Tibial nerve (tissue), 4 donors: ENCODE measurements around the gene GOLPH3L. TPM values are rescaled to one million over a fixed set of nuclear protein-coding genes. Genes with fewer than 3 reads are reported as not detected.
A peak's percentile ranks its signal among the peaks of the same experiment; 100 is the strongest.

Source experiments
- DNase-seq, 2 donors: peaks; one replicate each; pipeline ENCODE4 v3.0.0-alpha.2; 2019; ENCODE audit warnings: low spot score in 2 of 2
- H3K27ac ChIP-seq, 4 donors: fragments of 200-600 bp; sonication (generic) in 3 of 4; one replicate each; pipeline ENCODE4 v1.5.1; 2017 to 2019; ENCODE audit warnings: mild to moderate bottlenecking in 1 of 4
- H3K27me3 ChIP-seq, 2 donors: fragments of 200-600 bp; sonication (generic) in 1 of 2; one replicate each; pipeline versions ENCODE4 v1.5.1 to v1.6.0; 2017 to 2019
- H3K36me3 ChIP-seq, 3 donors: fragments of 200-600 bp; sonication (generic); one replicate each; pipeline ENCODE4 v1.5.1; 2018 to 2019
- H3K4me1 ChIP-seq, 4 donors: fragments of 200-600 bp; sonication (generic) in 3 of 4; one replicate each; pipeline ENCODE4 v1.5.1; 2017 to 2019
- H3K4me3 ChIP-seq, 4 donors: fragments of 200-600 bp; sonication (generic) in 3 of 4; one replicate each; pipeline ENCODE4 v1.5.1; 2017 to 2019; ENCODE audit warnings: mild to moderate bottlenecking in 1 of 4, moderate library complexity in 1 of 4
- H3K9me3 ChIP-seq, 4 donors: fragments of 200-600 bp; sonication (generic) in 3 of 4; one replicate each; pipeline ENCODE4 v1.5.1; 2017 to 2019
- CTCF ChIP-seq, 5 experiments: fragments of 200-600 bp in 3 of 5; fragments of 450-650 bp in 2 of 5; sonication (generic) in 3 of 5; IDR thresholded peaks; one replicate each; pipeline ENCODE4 v1.5.1; 2016 to 2019; ENCODE audit warnings: antibody characterized with exemption in 5 of 5, mild to moderate bottlenecking in 3 of 5, moderate library complexity in 2 of 5
- EP300 ChIP-seq, 2 donors: sonication (generic); formaldehyde crosslinking; IDR thresholded peaks; one replicate each; pipeline ENCODE4 v1.6.1; 2017; ENCODE audit warnings: antibody characterized with exemption in 2 of 2, mild to moderate bottlenecking in 1 of 2
- POLR2A ChIP-seq, 2 donors: fragments of 450-650 bp; IDR thresholded peaks; one replicate each; pipeline ENCODE4 v1.6.1; 2017; ENCODE audit warnings: antibody characterized with exemption in 2 of 2, mild to moderate bottlenecking in 2 of 2, moderate library complexity in 2 of 2
- WGBS, 2 donors: methylation state at CpG; one replicate each; pipeline ENCODE4 v1.1.5; 2018; 5-methylcytosine and 5-hydroxymethylcytosine counted together
- total RNA-seq, 4 donors: library from RNA; depleted of rRNA; stranded (reverse); fragments of >200 nt; gene quantifications; one replicate each; pipeline ENCODE4 v1.1.0, GENCODE V29; 2016

The GOLPH3L gene
- total RNA-seq, 4 donors from 2014 or later = 20.6 to 30.9 (median 26.5) TPM

GRCh38 chr1:150621497-150622302, 75.3 kb downstream of the GOLPH3L start:
- Histone ChIP-seq H3K4me3 (no peak overlapping the region), H3K4me1 (peaks cover 0 to 56% (median 33%) of the 10 kb centered on the region in 4 donors), H3K9me3 (no peaks in the 10 kb centered on the region), H3K27me3 (no peaks in the 10 kb centered on the region), H3K36me3 (peaks cover 7 to 54% (median 7%) of the 10 kb centered on the region in 3 donors), H3K27ac (peak overlapping the region; percentile 3 to 83 (median 66))
- peak; percentile 34 to 62 for DNase-seq
- TF ChIP-seq POLR2A (IDR thresholded peaks at IDR 0.05) (no peak), EP300 (IDR thresholded peaks at IDR 0.05) (peak; percentile 21 to 38), CTCF (IDR thresholded peaks at IDR 0.05) (peak; percentile 56 to 79 (median 64))
- WGBS, 2 donors = 42 to 47% methylated on average over 8 of the region's 8 CpGs

DNA sequence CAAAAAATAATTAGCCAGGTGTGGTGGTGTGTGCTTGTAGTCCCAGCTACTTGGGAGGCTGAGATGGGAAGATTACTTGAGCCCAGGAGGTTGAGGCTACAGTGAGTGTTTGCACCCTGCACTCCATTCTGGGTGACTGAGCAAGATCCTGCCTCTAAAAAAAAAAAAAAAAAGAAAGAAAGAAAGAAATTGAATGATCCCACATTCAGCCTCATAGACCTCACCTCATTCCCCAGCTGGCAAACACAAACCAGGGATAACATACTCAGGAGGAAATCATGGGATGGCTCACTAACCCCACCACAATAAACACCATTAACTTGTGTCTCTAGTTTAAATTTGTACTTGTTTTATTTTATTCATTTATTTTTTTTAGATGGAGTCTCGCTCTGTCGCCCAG, 76.0 kb downstream of the GOLPH3L start:
- TF ChIP-seq EP300 (IDR thresholded peaks at IDR 0.05) (no peak), CTCF (IDR thresholded peaks at IDR 0.05) (no peak), POLR2A (IDR thresholded peaks at IDR 0.05) (no peak)
- Histone ChIP-seq H3K4me3 (no peak overlapping the region), H3K36me3 (peaks cover 3 to 54% (median 7%) of the 10 kb centered on the region in 3 donors), H3K27ac (peak overlapping the region in 3 of 4 donors; percentile 61 to 83 (median 72)), H3K27me3 (no peaks in the 10 kb centered on the region), H3K4me1 (peaks cover 0 to 56% (median 33%) of the 10 kb centered on the region in 4 donors), H3K9me3 (no peaks in the 10 kb centered on the region)
- DNase-seq = no peak
- WGBS, 2 donors = 95% methylated on average over 2 of the region's 2 CpGs

GRCh38 chr1:150619576-150620509, 77.1 kb downstream of the GOLPH3L start:
- Histone ChIP-seq H3K36me3 (peaks cover 0 to 51% (median 3%) of the 10 kb centered on the region in 3 donors), H3K27me3 (no peaks in the 10 kb centered on the region), H3K9me3 (no peaks in the 10 kb centered on the region), H3K4me3 (no peak overlapping the region), H3K4me1 (peaks cover 0 to 63% (median 35%) of the 10 kb centered on the region in 4 donors), H3K27ac (peak overlapping the region; percentile 6 to 83 (median 66))
- TF ChIP-seq POLR2A (IDR thresholded peaks at IDR 0.05) = no peak
- TF ChIP-seq CTCF (IDR thresholded peaks at IDR 0.05) = peak in 4 of 5 experiments; percentile 14 to 38 (median 22)
- TF ChIP-seq EP300 (IDR thresholded peaks at IDR 0.05) = peak in 1 of 2 donors; percentile 48
- no peak for DNase-seq
- 15% methylated on average over 4 of the region's 4 CpGs for WGBS, 2 donors

DNA sequence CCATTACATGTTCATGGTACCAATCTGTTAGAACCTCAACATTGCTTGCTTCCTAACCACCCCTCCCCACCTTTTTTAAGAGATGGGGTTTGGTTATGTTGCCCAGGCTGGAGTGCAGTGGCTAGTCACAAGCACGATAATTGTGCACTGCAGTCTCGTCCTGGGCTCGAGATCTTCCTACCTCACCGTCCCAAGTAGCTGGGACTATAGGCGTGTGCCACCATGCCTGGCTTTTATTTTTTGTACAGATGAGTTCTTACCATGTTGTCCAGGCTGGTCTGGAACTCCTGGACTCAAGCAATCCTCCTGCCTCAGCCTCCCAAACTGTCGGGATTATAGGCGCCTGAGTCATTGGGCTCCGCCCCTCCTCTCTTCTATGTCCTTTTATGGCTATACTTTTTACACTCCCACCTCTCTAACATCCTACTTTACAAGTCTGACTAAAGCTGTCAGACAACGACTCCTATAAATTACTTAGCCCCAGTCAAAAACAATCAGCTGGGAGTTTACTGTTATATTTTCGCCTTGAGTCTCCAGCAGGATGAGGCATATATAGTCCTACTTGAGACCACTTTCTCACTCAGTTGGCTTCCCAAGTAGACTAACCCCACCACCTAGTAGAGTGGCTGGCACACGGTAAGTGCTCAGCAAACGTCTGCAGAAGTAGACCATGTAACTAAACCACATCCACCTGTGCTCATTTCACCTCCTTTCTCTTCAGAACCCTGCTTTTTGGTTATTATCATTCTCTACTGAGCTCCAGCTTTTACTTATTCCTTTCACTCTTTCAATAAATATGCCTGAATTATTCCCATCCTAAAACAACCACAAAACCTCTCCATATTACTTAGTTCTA, 81.4 kb downstream of the GOLPH3L start:
- Histone ChIP-seq H3K27me3 (no peaks in the 10 kb centered on the region), H3K36me3 (peaks cover 0 to 30% (median 0%) of the 10 kb centered on the region in 3 donors), H3K4me3 (no peak overlapping the region), H3K4me1 (peaks cover 2 to 67% (median 41%) of the 10 kb centered on the region in 4 donors), H3K27ac (peak overlapping the region in 2 of 4 donors; percentile 84 to 87), H3K9me3 (no peaks in the 10 kb centered on the region)
- WGBS, 2 donors = 90 to 92% methylated on average over 12 of the region's 12 CpGs
- DNase-seq = no peak
- no peak for TF ChIP-seq POLR2A (IDR thresholded peaks at IDR 0.05)
- no peak for TF ChIP-seq EP300 (IDR thresholded peaks at IDR 0.05)
- no peak for TF ChIP-seq CTCF (IDR thresholded peaks at IDR 0.05)
